Amygdala (tissue), 56 donors: ENCODE measurements around the gene NLE1.
"Not testable (repeated sequence)": the region's sequence is repeated elsewhere in the genome, so short reads cannot be mapped to it uniquely, and the experiment has no call there.

Experiments used
- DNase-seq, 56 donors: peaks; one replicate each; lab custom pipeline; 2025; lab: John Stamatoyannopoulos, UW

NLE1 gene

GRCh38 chr17:35163886-35164285 is 21.8 kb upstream of the NLE1 start:
- no peak for DNase-seq

- no peak for DNase-seq
Measured at GRCh38 chr17:35162755-35163154, 20.7 kb upstream of the NLE1 start.

- no peak for DNase-seq
Measured at GRCh38 chr17:35161281-35161761, 19.2 kb upstream of the NLE1 start.

GRCh38 chr17:35160354-35161201 is 18.5 kb upstream of the NLE1 start:
- no peak for DNase-seq

GRCh38 chr17:35159940-35160339 is 17.8 kb upstream of the NLE1 start:
- no peak for DNase-seq

- DNase-seq = no peak
Measured at GRCh38 chr17:35155246-35155645, 13.1 kb upstream of the NLE1 start.

- no peak for DNase-seq
Measured at GRCh38 chr17:35154196-35155165, 12.4 kb upstream of the NLE1 start.

GRCh38 chr17:35152421-35153140 is 10.5 kb upstream of the NLE1 start:
- no peak for DNase-seq

- not testable (repeated sequence) for DNase-seq
Measured at GRCh38 chr17:35151080-35151479, 9.0 kb upstream of the NLE1 start.

- DNase-seq = no peak
Measured at GRCh38 chr17:35149941-35150340, 7.8 kb upstream of the NLE1 start.

GRCh38 chr17:35148144-35148543 is 6.0 kb upstream of the NLE1 start:
- DNase-seq = no peak

- DNase-seq = no peak
Measured at GRCh38 chr17:35147375-35147905, 5.3 kb upstream of the NLE1 start, which contains the start of gene UNC45B. Gene UNC45B (plus strand): TSS chr17:35147817. CDS start chr17:35148264, 447 bp downstream.

- no peak for DNase-seq
Measured at GRCh38 chr17:35146214-35146833, 4.2 kb upstream of the NLE1 start.

GRCh38 chr17:35144840-35145239 is 2.7 kb upstream of the NLE1 start:
- no peak for DNase-seq

- no peak for DNase-seq
Measured at GRCh38 chr17:35142467-35142796, 329 bp upstream of the NLE1 start.

- no peak for DNase-seq
Measured at GRCh38 chr17:35138218-35138617, 3.9 kb downstream of the NLE1 start.

- no peak for DNase-seq
Measured at GRCh38 chr17:35135322-35135721, 6.8 kb downstream of the NLE1 start.

GRCh38 chr17:35132816-35133550 is 9.1 kb downstream of the NLE1 start:
- no peak for DNase-seq

GRCh38 chr17:35132099-35132498 is 10.0 kb downstream of the NLE1 start:
- DNase-seq = no peak
